ENCODE measurements around the gene CEP95.
"Not testable (repeated sequence)": the region's sequence is repeated elsewhere in the genome, so short reads cannot be mapped to it uniquely, and the experiment has no call there.

The CEP95 gene, protein sequence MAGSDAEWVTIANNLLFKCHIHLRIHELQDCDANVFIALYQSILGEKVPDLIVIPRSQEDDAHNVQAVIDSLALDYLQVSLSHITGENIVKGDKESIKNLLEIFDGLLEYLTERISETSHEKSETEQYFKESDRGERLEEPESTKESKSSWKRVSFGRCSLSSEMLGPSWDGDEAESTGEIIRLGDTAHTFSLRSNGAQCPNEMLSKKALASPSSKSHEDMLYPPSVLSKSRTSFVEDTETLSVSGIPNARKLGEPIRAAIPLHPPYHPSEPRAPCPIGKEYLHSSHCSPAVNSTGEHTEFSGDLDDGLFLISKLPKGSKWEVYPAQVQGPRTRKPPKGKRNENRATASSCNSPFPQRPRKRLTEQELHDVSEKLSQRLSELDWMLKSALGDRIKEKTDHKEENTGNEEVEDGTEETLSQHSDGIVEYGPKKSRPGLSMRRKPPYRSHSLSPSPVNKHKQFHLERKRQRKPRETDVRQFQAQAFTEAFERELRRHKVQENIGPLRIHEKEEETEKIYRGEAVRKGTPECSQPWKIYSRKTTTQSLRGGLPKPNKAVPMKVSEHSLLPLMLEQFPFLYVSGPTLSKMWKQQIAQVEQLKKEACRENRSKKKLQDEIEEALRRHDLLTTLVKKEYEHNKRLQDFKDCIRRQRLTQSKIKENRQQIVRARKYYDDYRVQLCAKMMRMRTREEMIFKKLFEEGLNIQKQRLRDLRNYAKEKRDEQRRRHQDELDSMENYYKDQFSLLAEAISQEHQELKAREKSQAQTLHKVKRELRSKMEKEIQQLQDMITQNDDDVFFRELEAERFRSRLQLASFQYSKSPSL

GRCh38 chr17:64506576-64507412 is at the start of gene CEP95:
Gene CEP95 (plus strand): TSS chr17:64506977. CDS start chr17:64507098, 121 bp downstream.
- peak; percentile 98 for DNase-seq

GRCh38 chr17:64457156-64457555 is 49.6 kb upstream of the CEP95 start:
- no peak for DNase-seq

GRCh38 chr17:64458756-64459155 is 48.0 kb upstream of the CEP95 start:
- no peak for DNase-seq

- no peak for DNase-seq
These were observed 47.5 kb upstream of the CEP95 start for GRCh38 chr17:64459284-64459747.

DNA sequence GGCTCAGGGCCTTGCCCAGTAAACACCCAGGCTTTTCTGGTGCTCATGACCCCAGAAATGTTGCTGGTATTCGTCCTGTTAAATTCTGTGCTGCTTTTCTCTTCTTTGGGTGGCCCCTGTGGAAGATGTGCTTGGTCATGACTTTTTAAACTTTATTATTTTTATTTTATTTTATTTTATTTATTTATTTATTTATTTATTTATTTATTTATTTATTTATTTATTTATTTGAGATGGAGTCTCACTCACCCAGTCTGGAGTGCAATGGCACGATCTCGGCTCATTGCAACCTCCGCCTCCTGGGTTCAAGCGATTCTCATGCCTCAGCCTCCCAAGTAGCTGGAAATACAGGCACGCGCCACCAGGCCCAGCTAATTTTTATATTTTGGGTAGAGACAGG is 47.0 kb upstream of the CEP95 start:
- not testable (repeated sequence) for DNase-seq

DNA sequence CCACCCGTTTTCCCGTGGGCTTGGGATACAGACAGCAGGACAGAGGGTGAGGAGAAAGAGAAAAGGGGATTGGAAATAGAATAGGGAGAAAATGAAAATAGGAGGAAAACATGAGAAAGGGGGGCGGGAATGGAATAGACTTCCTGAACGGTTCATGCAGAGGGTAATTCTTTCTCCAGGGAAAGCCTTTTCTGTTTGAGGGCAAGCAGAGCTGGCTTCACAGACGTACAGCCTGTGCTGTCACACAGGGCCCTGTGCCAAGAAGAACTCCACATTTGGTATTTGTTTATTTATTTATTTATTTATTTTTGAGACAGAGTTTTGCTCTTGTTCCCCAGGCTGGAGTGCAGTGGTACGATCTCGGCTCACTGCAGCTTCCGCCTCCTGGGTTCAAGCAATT is 45.8 kb upstream of the CEP95 start:
- no peak for DNase-seq

GRCh38 chr17:64461788-64462187 is 45.0 kb upstream of the CEP95 start:
- DNase-seq, result no peak

DNA sequence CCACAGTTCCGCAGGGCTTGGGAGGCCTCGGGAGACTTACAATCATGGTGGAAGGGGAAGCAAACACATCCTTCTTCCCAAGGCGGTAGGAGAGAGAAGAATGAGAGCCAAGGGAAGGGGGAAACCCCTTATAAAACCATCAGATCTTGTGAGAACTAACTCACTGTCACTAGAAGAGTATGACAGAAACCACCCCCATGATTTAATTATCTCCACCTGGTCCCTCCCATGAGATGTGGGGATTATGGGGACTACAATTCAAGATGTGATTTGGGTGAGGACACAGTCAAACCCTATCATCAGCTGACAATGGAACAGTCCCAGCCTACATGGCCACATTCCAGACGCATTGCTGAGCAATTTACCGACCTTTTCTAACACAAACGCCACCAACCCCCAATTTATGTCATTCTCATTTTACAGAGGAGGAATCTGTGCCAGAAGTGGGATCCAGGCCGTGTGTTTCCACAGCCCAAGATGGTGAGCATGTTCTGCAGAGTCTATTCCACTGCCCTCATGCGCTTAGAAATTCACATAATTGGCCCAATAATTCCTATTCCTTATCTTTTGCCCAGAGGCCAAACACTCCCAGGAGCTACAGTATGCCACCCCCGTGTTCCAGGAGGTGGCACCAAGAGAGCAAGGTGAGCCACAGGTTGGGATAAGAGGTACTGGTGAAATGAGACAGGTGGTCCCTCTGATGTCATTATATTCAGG is 40.6 kb upstream of the CEP95 start:
- no peak for DNase-seq

GRCh38 chr17:64466834-64467233 is 39.9 kb upstream of the CEP95 start:
- DNase-seq, result not testable (repeated sequence)

DNA sequence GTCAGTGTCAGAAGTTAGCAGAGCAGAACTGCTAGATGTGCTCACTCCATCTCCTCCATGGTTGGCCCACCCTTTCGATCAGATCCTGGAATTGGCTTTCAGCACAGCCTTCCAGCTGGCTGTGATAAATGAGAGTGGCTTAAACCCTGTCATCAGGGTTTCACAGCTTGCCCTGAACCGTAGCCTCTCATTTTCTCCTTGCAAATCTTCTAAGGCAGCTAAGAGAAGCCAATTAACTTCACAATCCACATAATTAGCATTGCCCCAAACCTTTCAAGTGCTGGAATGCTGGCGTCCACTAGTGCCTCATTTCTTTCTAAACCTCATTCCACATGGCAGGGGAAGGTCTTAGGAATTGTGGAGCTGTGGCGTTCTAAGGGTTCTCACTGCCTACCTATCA is 36.2 kb upstream of the CEP95 start:
- no peak for DNase-seq

GRCh38 chr17:64471440-64471839 is 35.3 kb upstream of the CEP95 start:
- no peak for DNase-seq

- DNase-seq, result no peak
These were observed 34.2 kb upstream of the CEP95 start for GRCh38 chr17:64472564-64472963.

DNA sequence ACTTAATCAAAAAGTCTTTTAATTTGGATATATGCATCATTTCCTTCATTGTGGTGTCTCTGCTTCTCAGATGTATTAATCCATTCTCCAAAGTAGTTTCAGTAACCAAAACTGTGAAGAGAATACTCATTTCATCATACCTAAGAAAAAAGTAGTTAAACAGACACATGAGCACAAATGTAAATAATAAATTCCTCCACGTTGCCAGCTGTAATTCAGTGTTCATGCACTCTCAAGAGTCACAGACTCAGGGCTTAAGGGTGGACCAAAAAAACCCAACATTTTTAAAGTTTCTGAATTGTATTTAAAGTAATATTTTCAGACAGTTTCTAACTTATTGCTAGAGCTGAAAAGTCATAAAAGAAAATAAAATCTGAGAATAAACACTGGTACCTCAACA is 28.9 kb upstream of the CEP95 start:
- no peak for DNase-seq

GRCh38 chr17:64480951-64481350 is 25.8 kb upstream of the CEP95 start:
- no peak for DNase-seq

DNA sequence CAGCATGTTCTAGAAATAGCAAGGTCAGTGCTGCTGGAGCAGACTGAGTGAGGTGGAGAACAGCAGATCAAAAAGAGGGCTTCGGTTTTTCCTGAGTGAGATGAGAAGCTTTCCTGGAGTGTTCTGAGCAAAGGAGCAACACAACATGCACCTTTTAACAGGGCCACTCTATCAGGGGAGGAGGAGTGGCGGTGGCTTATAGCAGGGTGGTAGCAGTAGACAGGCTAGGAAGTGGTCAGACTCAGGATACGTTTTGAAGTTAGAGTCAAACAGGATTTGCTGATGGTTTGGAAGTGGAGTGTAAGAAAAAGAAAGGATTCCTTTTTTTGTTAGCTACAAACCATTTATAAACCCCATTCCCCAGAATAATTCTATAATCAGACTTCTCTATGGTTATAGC is 22.4 kb upstream of the CEP95 start:
- no peak for DNase-seq

DNA sequence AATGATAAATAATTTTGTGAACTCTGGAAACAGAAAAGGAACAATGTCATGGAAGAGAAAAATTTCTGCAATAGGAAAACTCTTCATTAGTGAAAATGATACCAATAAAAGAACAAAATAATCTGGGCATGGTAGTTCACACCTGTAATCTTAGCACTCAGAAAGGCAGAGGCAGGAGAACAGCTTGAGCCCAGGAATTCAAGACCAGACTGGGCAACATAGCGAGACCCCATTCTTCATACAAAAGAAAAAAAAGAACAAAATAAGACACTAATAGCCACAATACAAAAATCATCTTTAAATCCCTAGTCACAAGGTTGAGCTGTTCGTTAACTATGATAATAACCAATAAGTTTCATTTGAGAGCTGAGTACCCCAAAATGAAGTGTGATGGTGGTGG is 18.5 kb upstream of the CEP95 start:
- no peak for DNase-seq

GRCh38 chr17:64491034-64491860 is 15.5 kb upstream of the CEP95 start:
- DNase-seq, result no peak

GRCh38 chr17:64491994-64492393 is 14.8 kb upstream of the CEP95 start:
- no peak for DNase-seq

DNA sequence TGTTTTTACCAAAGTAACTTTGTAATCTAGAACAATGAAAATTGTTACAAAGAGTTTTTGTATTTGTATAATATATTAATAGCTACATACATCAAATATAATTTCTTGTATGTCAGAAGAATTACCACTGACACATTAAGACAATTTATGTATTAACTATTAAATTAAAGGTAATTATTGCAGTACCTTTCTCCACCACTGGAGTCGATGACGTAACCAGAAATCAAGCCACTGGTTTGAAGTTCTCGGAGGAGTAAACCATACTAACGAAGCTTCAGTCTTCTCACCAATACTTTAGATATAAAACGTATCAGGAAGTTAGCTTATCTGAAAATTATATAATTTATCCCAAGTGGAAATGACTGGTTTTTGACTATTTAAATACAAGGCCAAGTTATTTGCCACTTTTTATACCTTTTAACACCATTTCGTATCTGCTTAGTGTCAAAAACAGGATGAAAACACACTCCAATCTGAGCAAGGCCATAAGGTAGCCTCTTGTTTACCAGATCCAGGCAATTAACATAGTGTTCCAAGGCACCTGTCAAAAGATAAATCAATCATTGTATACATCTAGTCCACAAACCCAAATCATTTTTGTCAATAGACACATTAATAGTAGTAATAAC is 14.2 kb upstream of the CEP95 start:
- DNase-seq, result no peak

DNA sequence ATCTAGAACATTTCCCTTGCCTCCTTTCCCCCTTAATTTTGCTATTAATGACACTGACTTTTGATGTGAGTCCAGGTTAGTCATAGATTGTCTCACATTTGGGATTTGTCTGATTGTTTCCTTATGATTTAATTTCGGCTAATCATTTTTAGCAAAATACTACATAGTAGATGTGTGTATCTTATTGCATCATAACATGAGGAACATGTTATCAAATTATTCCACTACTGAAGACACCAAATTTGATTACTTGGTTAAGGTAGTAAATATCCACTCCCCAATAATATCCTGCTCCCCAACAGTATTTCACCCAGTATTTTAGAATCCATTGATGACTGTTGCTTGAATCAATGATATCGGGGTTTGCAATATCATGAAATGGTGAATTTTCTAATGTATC is 12.7 kb upstream of the CEP95 start:
- DNase-seq, result no peak

DNA sequence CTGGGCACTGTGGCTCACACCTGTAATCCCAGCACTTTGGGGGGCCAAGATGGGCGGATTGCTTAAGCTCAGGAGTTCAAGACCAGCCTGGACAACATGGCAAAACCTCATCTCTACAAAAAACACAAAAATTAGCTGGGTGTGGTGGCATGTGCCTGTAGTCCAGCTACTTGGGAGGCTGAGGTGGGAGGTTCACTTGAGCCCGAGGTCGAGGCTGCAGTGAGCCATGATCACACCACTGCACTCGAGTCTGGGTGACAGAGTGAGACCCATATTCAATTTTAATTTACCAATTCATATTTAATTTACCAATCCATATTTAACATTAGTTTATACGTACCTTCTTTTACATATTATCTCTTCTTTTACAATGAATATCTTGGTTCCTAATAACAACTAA is 11.5 kb upstream of the CEP95 start:
- not testable (repeated sequence) for DNase-seq
